Psoas muscle (tissue), 8 donors: ENCODE results near the gene NOL11. TPM values are rescaled to one million over a fixed set of nuclear protein-coding genes. Genes with fewer than 3 reads are reported as not detected.
A peak's percentile ranks its signal among the peaks of the same experiment; 100 is the strongest.
"Not testable (repeated sequence)": the region's sequence is repeated elsewhere in the genome, so short reads cannot be mapped to it uniquely, and the experiment has no call there.

Experiments used
- ATAC-seq, 4 donors: fragments of 200-7000 bp; cut with Tn5 transposase; one replicate each; pipeline ENCODE4 v1.9.1; 2020; ENCODE audit warnings: moderate library complexity in 3 of 4, mild to moderate bottlenecking in 2 of 4
- DNase-seq, 2 donors: peaks; one replicate each; pipeline ENCODE4 v3.0.0-alpha.2; 2020
- H3K27ac ChIP-seq: fragments of 200-600 bp; one replicate; pipeline ENCODE4 v1.8.0; 2022
- H3K27me3 ChIP-seq, 3 donors: fragments of 200-600 bp in 1 of 3; one replicate each; pipeline versions ENCODE4 v1.6.1 to v1.8.0; 2013 to 2022; ENCODE audit warnings: low read length in 2 of 3, mild to moderate bottlenecking in 2 of 3, moderate library complexity in 1 of 3; ENCODE audit not compliant: insufficient read depth in 3 of 3
- H3K36me3 ChIP-seq, 2 donors: fragments of 200-600 bp in 1 of 2; one replicate each; pipeline versions ENCODE4 v1.6.1 to v1.8.0; 2013 to 2022; ENCODE audit warnings: low read depth in 1 of 2, mild to moderate bottlenecking in 1 of 2, moderate library complexity in 1 of 2; ENCODE audit not compliant: insufficient read depth in 1 of 2
- H3K4me1 ChIP-seq: fragments of 200-600 bp; one replicate; pipeline ENCODE4 v1.8.0; 2022
- H3K4me3 ChIP-seq: fragments of 200-600 bp; one replicate; pipeline ENCODE4 v1.8.0; 2022; ENCODE audit warnings: mild to moderate bottlenecking
- H3K9me3 ChIP-seq: fragments of 200-600 bp; one replicate; pipeline ENCODE4 v1.8.0; 2022
- CTCF ChIP-seq: fragments of 200-600 bp; IDR thresholded peaks from one replicate; pipeline ENCODE4 v1.8.0; 2022; ENCODE audit warnings: antibody characterized with exemption
- WGBS, 3 donors: extraction: QIAGEN DNeasy Blood & Tissue Kit; methylation state at CpG; one replicate each; pipeline versions ENCODE4 v1.1.6 to v1.1.7; 2013; 5-methylcytosine and 5-hydroxymethylcytosine counted together
- intact Hi-C, 2 donors: fragments of 100-400 bp; cut with DNase I; formaldehyde crosslinking; loops; one replicate each; pipeline versions ENCODE4 v1.11.0 to v1.14.2; 2022
- polyA plus RNA-seq, 3 donors: library from polyadenylated mRNA; stranded (reverse); fragments of 200-250 nt; gene quantifications; one replicate each; pipeline ENCODE4 v1.2.3, GENCODE V29; 2013
- total RNA-seq, 4 donors: library from RNA; stranded (reverse); fragmentation: NEBNext Ultra II Directional in 2 of 4; extraction: Animal tissue kit (Norgen Biotek cat#: 25700) in 2 of 4; gene quantifications; one replicate each; pipeline versions ENCODE4 v1.2.1 to v1.2.4, GENCODE V29; 2021 to 2023
- donor health status: healthy with polysubstance abuse.
- donor health status: DM: no; HTN: no; CAD: no; lungs with moderate emphysema.
- donor health status: Bipolar disorder and iron deficiency.
- donor health status: healthy.
- donor health status: DM: yes; HTN: yes; CAD: no.
- donor health status: DM: no; HTN: no; CAD: no.
- donor health status: DM: no; HTN: no; CAD: no.
- donor health status: DM: yes; HTN: yes; CAD: no.

The NOL11 gene
- total and polyA plus RNA-seq, 7 donors = 29.9 to 53.6 (median 33.5) TPM

DNA sequence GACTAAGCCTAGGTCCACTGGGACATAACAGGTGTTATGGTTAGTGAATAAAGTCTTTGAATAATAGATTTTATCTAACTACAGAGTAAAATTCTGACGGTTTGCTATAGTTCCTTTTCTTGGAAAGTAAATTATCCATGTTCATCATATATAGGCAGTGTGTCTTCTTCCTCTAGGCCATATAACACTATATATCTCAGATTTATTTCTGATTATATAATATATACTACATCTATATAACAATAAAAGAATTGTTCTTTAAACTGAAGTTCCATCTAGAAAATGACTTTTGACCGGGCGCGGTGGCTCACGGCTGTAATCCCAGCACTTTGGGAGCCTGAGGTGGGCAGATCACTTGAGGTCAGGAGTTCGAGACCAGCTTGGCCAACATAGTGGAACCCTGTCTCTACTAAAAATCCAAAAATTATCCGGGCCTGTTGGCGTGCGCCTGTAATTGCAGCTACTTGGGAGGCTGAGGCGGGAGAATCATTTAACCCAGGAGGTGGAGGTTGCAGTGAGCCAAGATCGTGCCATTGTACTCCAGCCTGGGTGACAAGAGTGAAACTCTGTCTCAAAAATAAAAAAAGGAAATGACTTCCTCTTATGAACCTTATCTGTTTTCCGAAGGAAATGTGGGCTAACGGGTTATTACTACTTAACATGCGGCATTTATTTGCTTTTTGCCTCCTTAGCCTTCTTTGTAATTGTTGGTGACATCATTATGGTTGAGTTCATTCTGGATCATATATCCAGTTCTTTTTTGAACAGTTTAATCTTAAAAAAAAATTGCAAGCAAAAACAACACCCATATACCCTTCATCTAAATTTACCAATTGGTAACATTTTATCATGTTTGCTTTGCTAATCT lies 29.2 kb downstream of the NOL11 start:
- peaks cover 2 to 92% of the 10 kb centered on the region in 2 donors for H3K36me3 ChIP-seq
- intact Hi-C loops = loop anchor here in 1 of 2 donors (10.0 kb wide), 1 partner anchor 198 kb away; no protein-coding TSS in a partner anchor

GRCh38 chr17:67747681-67748235 lies 30.0 kb downstream of the NOL11 start:
- Histone ChIP-seq H3K9me3 (no peaks in the 10 kb centered on the region), H3K27ac (no peak overlapping the region), H3K4me3 (no peak overlapping the region), H3K36me3 (peaks cover 2 to 84% of the 10 kb centered on the region in 2 donors), H3K27me3 (no peaks in the 10 kb centered on the region), H3K4me1 (no peaks in the 10 kb centered on the region)
- WGBS, 3 donors = 48 to 65% (median 51%) methylated on average over 2 of the region's 2 CpGs
- intact Hi-C loops = loop anchor here in 1 of 2 donors (10.0 kb wide), 1 partner anchor 197 kb away; no protein-coding TSS in a partner anchor
- no peak for TF ChIP-seq CTCF
- ATAC-seq (no peak), DNase-seq (no peak)

More for the DNA sequence above, 29.2 kb downstream of the NOL11 start:
- no peaks in the 10 kb centered on the region for H3K4me1 ChIP-seq
- DNase-seq (no peak), ATAC-seq (no peak)
- no peaks in the 10 kb centered on the region for H3K9me3 ChIP-seq
- no peak for TF ChIP-seq CTCF
- H3K27ac ChIP-seq = no peak overlapping the region
- no peaks in the 10 kb centered on the region for H3K27me3 ChIP-seq
- WGBS, 3 donors = 76 to 84% (median 76%) methylated on average over 14 of the region's 14 CpGs
- H3K4me3 ChIP-seq = no peak overlapping the region

- TF ChIP-seq CTCF = no peak
- no peaks in the 10 kb centered on the region for H3K27me3 ChIP-seq
- peaks cover 0 to 62% of the 10 kb centered on the region in 2 donors for H3K36me3 ChIP-seq
- ATAC-seq (no peak), DNase-seq (no peak)
- 97% methylated on average over 4 of the region's 4 CpGs for WGBS, 3 donors
- intact Hi-C loops = no loop called here
- no peak overlapping the region for H3K27ac ChIP-seq
- no peak overlapping the region for H3K4me3 ChIP-seq
- H3K9me3 ChIP-seq = no peaks in the 10 kb centered on the region
- no peaks in the 10 kb centered on the region for H3K4me1 ChIP-seq
Observed at GRCh38 chr17:67750067-67750466, 32.3 kb downstream of the NOL11 start.

DNA sequence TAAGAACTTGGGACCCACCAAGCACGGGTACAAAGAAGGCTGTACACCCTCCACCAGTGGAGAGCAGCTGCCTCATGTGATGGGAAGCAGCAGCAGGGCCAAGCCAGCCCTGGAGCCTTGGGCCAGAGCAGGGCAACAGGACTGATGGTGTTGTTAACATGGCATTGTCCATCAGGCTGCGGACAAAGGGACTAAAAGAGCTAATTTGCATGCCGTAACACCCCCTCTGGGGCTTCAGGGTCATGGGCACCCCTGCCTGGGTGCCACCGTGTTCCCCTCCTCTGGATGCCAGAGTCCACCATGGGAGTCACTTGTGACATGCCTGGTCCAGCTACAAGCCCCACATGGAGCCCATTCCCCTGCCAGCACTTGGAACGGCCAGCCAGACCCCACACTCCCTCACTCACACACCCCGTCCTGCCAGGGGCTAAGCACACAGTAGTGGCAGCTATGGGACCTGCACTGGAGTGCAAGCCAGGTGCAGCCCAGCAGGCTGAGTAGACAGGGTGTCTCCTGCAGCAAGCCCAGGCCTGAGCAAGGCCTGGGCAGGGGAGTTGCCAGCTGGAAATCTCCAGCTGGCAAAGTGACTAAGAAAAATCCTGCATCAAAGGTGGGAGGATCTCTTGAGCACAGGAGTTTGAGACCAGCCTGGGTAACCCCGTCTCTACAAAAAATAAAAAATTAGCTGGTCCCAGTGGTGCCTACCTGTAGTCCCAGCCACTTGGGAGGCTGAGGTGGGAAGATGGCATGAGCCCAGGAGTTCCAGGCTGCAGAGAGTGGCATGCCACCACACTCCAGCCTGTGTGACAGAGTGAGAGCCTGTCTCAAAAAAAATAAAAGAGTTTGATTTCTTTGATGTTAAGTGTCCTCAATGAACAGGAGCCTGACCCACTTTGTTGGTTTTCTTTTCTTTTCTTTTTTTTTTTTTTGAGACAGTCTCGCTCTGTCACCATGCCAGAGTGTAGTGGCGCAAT lies 33.7 kb downstream of the NOL11 start:
- DNase-seq = no peak
- peaks cover 0 to 49% of the 10 kb centered on the region in 2 donors for H3K36me3 ChIP-seq
- no peak overlapping the region for H3K27ac ChIP-seq
- intact Hi-C loops = no loop called here
- ATAC-seq = peak in 1 of 4 donors; percentile 40
- no peaks in the 10 kb centered on the region for H3K4me1 ChIP-seq
- TF ChIP-seq CTCF = no peak
- 77 to 83% (median 80%) methylated on average over 9 of the region's 9 CpGs for WGBS, 3 donors
- H3K27me3 ChIP-seq = no peaks in the 10 kb centered on the region
- H3K4me3 ChIP-seq = no peak overlapping the region
- H3K9me3 ChIP-seq = no peaks in the 10 kb centered on the region

- H3K4me3 ChIP-seq, H3K9me3 ChIP-seq, DNase-seq, H3K27ac ChIP-seq, intact Hi-C loops, H3K4me1 ChIP-seq, H3K27me3 ChIP-seq, ATAC-seq: not testable (repeated sequence)
- H3K36me3 ChIP-seq = peaks cover 0 to 41% of the 10 kb centered on the region in 2 donors
- 78 to 91% (median 90%) methylated on average over 3 of the region's 3 CpGs for WGBS, 3 donors
Observed at GRCh38 chr17:67752160-67752559, 34.4 kb downstream of the NOL11 start.
